SKM-1 treated with dmso at 0.1 percent for 144 hours (cell line): ENCODE results near the gene FXYD2.
"Not testable (repeated sequence)": the region's sequence is repeated elsewhere in the genome, so short reads cannot be mapped to it uniquely, and the experiment has no call there.

Experiments
- DNase-seq: peaks from one replicate; lab custom pipeline; 2025; ENCODE audit not compliant: unreplicated experiment; lab: John Stamatoyannopoulos, UW

Gene FXYD2

GRCh38 chr11:117824571-117825537 is at the start of gene FXYD2:
TSS of gene FXYD2 (minus strand) at chr11:117824744. CDS start at chr11:117824678, 66 bp downstream.
- peak; percentile 48 for DNase-seq

- no peak for DNase-seq
These were observed 49.2 kb upstream of the FXYD2 start for GRCh38 chr11:117873828-117874125.

- DNase-seq, result peak; percentile 18
These were observed 48.7 kb upstream of the FXYD2 start for GRCh38 chr11:117872975-117873827.

GRCh38 chr11:117872420-117872961 is 47.9 kb upstream of the FXYD2 start:
- DNase-seq, result no peak

GRCh38 chr11:117871784-117872183 is 47.2 kb upstream of the FXYD2 start:
- no peak for DNase-seq

- no peak for DNase-seq
These were observed 46.6 kb upstream of the FXYD2 start for GRCh38 chr11:117871160-117871559.

GRCh38 chr11:117870103-117870952 is 45.8 kb upstream of the FXYD2 start:
- no peak for DNase-seq

- DNase-seq, result no peak
These were observed 45.1 kb upstream of the FXYD2 start for GRCh38 chr11:117869604-117870003.

- DNase-seq, result no peak
These were observed 44.4 kb upstream of the FXYD2 start for GRCh38 chr11:117868815-117869561.

GRCh38 chr11:117868088-117868487 is 43.5 kb upstream of the FXYD2 start:
- no peak for DNase-seq

- no peak for DNase-seq
These were observed 42.0 kb upstream of the FXYD2 start for GRCh38 chr11:117866526-117866925.

GRCh38 chr11:117865546-117865945 is 41.0 kb upstream of the FXYD2 start:
- not testable (repeated sequence) for DNase-seq

- no peak for DNase-seq
These were observed 38.8 kb upstream of the FXYD2 start for GRCh38 chr11:117863383-117863782.

- no peak for DNase-seq
These were observed 38.2 kb upstream of the FXYD2 start for GRCh38 chr11:117862753-117863152.

GRCh38 chr11:117862019-117862725 is 37.6 kb upstream of the FXYD2 start:
- DNase-seq, result no peak

GRCh38 chr11:117861151-117862018 is 36.8 kb upstream of the FXYD2 start:
- DNase-seq, result no peak

GRCh38 chr11:117860139-117860538 is 35.6 kb upstream of the FXYD2 start:
- DNase-seq, result no peak

- DNase-seq, result no peak
These were observed 35.1 kb upstream of the FXYD2 start for GRCh38 chr11:117859488-117860112.
